SKM-1 (cell line): ENCODE results near the gene GPC5.
"Not testable (repeated sequence)": the region's sequence is repeated elsewhere in the genome, so short reads cannot be mapped to it uniquely, and the experiment has no call there.

Experiments used
- DNase-seq: peaks from one replicate; lab custom pipeline; 2025; ENCODE audit not compliant: unreplicated experiment; lab: John Stamatoyannopoulos, UW

GPC5 gene

DNA sequence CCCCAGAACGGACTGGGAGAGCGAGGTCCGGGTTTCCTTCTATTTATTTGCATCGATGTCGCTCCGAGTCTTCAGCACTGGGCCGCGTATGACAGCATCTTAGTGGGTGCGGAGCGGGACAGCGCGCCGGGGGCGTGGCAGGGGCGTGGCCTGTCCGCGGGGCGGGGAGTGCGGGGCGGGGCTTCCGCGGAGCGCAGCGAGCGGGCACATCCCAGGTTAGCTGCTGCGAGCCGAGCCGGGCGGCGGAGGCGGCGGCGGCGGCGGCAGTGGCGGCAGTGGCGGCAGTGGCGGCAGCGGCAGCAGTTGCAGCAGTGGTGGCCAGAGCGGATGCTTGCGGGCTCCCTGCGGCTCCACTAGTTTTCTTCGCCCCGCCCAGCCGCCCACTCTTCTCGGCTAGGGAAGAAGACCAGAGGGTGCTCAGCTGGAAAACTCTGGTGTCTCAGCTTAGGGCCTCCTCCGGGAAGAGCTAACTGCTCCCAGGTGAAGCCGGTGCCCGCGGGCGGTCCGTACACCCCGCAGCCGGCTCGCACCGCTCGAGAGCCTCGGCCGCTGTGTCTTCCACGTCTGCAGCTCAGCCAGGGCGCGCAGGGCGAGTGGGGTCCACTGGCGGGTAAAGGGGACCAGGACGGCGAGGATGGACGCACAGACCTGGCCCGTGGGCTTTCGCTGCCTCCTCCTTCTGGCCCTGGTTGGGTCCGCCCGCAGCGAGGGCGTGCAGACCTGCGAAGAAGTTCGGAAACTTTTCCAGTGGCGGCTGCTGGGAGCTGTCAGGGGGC, at the start of gene GPC5:
Gene GPC5, plus strand, starts transcription at position 209 of the 776 bp plus-strand sequence.
- DNase-seq, result peak; percentile 39

DNA sequence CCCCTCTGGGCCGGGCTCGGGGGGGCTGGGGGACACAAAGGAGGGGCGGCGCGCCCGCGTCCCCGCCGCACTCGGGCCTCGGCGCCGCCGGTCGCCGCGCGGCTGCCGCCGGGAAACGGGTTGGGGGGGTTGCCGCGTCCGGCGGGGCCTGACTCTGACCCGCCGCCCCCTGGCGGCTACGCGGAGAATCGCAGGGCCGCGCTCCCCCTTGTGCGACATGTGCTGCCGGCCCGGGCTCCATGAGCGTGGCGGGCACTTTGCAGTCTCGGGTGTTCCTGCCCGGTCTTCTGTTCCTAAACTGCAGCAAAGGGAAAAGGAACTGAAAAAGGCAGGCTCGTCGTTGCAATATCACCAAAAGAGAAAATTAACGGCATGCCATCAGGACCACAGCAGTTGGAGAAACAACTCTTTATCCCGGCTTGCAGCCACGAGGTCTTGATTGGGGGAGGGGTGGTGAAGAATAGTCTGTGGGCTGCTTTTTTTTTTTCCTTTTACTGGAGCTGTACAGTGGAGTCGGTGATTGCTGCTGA, 49.5 kb upstream of the GPC5 start:
- peak; percentile 72 for DNase-seq

DNA sequence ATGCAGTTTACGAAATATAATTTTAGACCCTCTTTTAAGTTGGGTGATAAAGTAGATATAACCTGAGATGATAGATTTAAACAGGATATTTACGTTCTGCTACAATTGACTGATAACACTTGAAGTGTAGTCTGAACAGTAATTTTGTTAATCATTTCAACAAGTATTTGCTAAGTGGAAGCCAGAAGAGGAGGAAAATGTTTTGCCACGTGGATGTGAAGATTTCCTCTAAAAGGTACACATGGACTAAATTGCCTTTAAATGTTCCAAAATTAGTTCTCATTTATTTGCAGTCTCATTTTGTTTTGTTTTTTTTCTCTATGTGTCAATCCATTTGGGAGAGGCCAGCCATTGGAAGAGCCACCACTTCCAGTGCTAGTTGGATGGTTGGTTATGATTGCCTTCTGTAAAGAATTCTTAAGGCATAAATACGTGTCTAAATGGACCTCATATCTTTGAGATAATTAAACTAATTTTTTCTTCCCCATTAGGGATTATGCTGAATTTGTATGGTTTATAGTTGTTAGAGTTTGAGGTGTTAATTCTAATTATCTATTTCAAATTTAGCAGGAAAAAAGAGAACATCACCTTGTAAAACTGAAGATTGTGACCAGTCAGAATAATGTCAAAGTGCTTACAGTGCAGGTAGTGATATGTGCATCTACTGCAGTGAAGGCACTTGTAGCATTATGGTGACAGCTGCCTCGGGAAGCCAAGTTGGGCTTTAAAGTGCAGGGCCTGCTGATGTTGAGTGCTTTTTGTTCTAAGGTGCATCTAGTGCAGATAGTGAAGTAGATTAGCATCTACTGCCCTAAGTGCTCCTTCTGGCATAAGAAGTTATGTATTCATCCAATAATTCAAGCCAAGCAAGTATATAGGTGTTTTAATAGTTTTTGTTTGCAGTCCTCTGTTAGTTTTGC, 48.2 kb upstream of the GPC5 start:
- DNase-seq, result no peak

DNA sequence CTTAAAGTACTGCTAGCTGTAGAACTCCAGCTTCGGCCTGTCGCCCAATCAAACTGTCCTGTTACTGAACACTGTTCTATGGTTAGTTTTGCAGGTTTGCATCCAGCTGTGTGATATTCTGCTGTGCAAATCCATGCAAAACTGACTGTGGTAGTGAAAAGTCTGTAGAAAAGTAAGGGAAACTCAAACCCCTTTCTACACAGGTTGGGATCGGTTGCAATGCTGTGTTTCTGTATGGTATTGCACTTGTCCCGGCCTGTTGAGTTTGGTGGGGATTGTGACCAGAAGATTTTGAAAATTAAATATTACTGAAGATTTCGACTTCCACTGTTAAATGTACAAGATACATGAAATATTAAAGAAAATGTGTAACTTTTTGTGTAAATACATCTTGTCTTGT, 47.3 kb upstream of the GPC5 start:
- no peak for DNase-seq

DNA sequence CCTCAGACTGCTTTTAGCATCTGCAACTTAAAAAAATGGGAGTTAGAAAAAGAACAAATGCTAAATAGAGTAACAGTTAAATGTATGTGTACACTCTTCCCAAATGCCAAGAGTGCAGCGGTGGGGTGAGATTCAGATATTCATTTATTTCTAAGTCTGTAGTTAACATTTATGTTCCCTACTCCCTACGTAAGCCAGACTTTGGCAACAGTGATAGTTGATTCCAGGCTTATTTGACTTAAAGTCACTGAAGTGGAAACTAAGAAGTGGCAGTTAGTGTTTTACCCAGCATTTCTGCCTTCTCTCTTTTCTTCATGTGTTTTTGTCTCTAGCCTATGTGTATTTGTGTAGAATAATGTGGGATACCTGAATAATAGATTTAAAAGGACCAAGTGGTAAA, 46.4 kb upstream of the GPC5 start:
- DNase-seq, result no peak

DNA sequence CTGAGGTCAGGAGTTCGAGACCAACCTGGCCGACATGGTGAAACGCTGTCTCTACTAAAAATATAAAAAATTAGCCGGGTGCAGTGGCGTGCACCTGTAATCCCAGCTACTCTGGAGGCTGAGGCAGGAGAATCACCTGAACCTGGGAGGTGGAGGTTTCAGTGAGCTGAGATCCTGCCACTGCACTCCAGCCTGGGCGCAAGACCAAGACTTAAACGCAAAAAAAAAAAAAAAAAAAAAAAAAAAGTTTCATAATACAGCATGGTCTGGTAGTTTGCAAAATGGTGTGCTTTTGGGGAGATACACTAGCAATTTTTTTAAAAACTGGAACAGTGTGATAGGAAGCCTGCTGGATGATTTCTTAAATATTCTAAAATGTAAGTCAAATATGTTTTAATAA, 45.5 kb upstream of the GPC5 start:
- not testable (repeated sequence) for DNase-seq

DNA sequence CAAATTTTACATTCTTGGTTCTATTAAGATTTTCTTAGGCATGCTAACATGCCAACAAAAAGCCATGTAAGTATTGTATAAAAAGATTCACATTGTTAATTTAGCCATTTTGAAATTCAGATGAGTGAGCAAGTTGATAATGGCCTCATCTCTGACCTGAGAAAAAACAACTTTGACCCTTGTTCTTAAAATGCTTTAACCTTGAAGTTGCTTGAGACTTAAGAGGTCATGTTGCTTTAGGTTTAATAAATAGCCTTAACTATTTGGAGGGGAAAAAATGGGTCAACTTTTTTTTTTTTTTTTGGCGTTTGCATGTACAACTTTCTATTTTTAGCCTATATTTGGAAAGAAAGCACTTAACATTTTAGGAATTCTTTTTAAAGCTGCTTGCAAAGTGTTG, 44.9 kb upstream of the GPC5 start:
- DNase-seq, result no peak

DNA sequence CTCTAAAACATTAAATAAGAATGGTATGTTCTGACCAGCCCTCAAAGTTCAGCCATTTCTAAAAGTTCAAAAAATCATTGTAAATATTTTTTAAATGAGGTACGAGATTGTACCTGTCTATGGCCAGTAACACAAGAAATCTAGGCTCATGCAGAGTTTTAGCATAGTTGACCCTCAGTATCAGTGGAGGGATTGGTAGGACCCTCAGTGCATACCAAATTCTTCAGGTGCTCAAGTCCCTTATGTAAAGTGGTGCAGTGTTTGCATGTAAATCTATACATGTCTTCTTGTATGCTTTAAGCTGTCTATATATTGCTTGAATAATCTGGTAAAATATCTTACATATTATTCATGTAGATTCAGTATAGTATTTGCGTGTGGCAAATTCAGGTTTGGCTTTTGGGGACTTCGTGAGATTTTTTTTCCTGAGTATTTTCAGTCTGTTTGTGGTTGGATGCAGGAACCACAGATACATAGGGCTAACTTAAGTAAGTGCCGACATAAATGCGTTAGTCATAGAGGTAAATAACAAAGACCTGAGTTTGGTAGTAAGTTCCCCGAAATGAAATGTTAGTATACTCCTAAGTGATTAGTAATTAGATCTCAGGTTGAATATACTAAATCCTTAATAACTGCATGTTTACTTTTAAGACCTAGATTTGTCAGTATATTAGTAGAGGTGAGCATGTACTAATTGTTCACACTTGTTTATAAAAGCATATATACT, 43.2 kb upstream of the GPC5 start:
- no peak for DNase-seq

DNA sequence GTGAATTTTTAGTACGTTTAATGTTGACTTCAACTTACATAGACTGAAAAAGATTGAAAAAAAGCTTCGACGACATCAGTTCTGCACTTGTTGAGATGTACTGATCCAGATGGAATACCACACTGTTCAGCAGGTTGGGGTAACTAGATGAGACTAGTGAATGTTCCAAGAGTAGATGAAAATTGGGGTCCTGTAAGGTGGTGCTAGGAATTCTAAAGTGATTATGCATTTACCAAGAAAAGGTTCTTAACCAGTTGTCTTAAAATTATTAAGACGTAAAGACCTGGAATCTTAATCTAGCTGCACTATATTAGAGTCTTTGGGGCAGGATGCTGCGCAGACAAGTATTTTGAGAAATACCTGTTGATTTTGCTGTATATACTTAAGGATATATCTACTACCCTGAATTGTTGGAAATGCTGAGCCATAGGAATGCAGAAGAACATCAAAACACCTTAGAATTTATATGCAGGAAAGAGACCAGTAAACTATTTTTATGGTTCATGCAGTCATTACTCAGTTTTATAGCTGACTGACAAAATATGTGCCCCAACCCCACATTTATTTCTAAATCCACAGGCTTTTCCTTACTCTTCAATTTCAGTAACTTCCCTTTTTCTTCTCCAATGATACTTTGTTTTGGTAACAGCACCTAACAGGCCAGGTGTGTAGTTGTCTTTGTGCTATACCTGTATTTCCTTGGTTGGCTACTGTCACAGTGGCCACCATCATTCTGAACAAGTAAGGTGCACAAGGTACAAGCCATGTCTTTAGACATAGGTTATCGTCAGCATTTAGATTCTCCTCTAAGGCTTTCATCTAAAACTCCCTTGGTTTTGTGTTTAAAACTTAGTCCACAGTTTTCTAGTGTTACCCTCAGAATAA, 42.4 kb upstream of the GPC5 start:
- DNase-seq, result no peak

DNA sequence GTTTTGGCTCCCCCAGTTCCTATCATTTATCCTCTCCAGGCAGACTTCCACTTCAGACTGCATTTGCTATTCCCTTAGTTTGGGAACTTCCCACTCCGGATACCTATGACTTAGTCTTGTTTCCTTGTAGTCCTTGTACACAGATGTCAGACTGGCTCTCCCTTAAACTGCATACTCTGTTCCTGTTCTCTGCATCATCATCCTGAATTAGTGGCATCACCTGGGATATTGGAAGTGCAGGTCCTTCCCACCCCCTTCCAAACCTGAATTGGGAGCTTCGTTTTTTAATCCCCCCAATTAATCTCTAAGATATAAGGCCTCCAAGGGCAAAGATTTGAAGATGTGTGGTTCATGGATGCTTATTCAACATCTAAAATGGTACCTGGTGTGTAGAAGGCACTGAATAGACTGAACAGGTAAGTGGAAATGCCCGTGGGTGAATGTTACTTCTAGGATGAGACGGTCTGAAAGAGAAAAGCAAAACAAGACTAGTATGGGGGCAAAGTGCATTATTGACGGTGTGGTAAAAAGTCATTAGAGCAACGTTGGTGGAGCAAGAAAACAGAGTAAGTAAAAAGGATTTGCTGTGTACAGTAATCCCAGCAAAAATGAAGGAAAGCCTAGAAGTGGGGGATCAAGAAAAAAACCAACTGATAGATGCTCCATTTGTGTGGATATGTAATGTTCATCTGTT, 41.4 kb upstream of the GPC5 start:
- no peak for DNase-seq

DNA sequence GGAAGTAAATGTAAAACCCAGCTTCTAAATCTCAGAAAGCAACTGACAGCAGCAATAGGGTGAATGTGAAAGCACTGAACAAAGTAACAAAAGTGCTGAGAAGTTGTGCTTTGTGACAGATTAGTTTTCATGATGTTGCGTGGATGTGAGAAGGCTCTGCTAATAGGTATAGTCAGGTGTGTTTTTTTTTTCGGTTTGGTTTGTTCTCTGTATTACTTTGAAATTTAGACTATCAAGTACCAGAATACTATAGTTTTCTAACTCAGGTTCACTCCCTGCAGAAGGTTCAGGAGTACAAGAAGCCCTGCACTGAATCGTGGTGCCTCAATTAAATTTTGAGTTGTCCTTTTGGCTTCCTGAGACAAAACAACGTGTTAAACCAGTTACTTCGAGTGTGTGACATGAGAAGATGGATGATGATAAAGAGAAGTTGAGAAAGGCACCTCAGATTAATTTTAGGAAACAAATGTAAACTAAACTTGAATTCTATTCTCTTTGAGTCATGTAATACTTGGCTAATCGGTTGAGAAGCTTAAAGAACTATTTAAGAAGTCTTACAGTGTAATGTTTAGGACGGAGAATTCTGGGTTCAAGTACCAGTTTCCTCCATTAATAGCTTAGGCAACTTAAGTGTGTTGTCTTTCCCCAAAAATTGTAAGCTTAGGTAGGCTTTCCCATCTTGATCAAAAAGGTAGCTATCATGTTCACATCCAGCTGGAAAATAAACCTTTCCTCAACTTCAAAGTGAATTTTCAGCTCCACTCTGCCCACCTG, 40.6 kb upstream of the GPC5 start:
- no peak for DNase-seq

DNA sequence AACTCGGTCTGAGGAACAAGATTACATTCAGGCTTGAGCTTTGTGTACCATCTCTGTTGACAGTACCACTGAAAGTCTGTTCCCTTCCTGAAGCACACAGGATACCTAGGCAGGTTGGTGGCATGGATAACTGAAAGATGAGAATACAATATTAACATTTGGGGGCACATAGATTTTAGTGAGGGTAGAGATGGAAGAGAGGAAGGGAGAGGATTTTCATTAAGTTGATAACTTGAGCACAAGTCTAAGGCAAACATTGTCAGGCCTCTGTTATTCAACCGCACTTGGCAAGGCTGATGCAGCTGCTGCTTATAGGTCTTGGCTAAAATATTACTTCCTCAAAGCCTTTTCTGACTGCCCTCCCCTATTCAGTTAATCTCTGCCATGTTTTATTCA, 40.0 kb upstream of the GPC5 start:
- DNase-seq, result no peak

DNA sequence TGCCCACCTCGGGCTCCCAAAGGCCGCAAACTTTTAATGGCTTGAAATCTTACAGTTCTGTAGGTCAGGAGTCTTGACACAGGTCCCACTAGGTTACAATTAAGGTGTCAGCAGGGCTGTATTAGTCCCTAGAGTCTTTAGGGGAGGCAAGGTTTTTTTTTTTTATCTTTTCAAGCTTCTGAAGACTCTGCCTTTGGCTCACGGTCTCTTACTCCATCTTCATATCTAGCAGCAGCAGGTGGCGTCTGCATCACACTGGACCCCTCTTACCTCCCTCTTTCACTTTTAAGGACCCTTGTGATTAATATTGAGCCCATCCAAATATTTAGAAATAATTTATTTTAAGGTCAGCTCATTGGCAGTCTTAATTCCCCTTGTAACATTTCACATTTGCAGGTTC, 39.3 kb upstream of the GPC5 start:
- DNase-seq, result no peak

DNA sequence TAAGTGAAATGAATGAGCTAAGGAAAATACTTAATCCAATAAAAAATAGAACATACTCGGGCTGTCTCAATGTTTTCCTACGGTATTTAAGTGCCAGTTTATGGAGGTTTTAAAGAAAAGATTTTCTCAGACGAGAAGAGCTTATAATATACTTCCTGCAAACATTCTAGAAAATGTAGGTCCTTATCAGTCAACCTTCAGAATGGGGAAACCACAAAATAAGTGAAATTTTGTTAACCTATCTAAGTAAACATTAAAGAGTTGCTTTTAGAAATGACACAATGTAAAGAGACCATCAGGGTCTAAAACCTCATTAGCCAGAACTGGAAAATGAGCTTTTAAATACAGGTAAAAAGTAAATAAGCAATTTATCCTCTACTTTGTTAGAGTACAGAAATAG, 38.8 kb upstream of the GPC5 start:
- no peak for DNase-seq

DNA sequence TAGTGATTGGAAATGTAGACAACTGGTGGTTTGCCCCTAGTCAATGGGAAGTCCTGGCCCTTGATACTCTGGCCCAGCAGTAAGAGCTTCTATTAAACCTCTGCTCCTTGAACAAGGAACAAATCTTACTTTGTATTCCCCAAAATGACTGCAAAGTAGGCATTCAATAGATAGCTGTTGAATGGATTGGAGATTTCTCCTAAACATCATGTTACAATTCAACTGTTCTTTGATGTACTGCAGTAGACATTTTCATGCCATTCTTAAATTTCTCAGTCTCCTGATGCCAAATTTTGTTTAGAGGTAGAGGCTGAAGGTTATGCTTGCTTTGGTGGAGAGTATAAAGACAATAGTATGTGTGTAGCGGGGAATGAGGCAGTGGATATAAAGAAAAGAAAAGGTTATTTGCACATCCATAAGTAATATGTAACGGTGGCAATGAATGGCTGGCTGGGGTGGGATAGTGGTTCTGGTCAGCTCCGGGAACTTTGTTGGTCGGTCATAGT, 38.1 kb upstream of the GPC5 start:
- no peak for DNase-seq

DNA sequence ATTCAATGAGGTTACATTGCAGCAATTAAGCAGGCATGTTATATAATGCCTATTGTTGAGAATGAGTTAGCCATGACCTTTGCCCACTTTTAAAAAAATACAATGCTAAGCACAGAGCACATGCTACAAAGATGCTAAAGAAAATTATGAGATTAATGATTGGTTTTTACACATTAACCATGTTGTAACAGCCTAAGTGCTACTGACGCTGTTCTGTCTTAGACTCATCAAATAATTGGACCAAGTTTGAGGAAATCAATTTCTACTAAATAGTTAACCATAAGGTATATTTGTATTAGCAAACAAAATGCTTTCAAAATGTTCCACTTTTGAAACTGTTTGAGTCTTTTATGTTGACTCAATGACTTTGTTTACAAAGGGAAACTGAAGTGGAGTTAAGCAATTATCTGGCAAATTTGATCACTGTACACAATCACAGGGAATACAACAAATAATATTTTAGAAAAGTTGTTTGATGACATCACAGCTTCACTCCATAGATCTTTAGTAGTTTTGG, 36.6 kb upstream of the GPC5 start:
- no peak for DNase-seq

DNA sequence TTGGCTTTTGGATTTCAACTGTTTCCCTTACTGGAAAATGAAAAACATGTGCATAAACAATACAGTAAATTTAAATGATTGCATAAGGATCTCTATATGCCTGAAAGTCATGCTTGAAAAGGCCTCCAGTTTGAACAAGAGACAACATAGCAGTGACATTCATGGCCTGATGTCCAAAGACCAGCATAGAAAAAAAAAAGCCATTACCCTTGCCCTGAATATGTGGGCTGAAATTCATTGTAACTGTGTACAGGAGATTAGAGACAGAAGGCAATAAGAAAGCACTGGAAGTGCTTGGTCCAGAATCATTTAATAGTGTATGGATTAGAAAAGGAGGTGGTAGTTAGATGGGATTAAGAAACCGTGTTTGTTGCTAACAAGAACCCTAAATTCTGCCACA, 35.5 kb upstream of the GPC5 start:
- DNase-seq, result no peak

DNA sequence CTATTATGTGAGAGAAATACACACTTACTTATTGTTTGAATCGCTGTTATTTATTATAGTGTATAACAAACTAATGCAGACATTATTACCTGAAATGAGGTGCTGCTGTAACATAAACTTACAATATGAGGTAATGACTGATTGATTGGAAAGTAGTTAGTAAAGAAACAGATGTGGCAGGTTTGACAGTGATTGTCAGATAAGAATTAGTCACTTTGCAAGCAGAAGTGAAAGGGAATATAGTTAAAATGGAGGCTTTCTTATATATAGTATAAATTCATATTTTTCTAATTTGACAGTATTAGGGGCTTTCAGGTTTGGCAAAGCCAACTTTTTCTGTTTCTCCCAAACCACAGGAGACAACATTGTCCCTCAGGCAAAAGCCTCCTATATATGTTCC, 30.3 kb upstream of the GPC5 start:
- DNase-seq, result no peak
